ENCODE data around the gene PPP1R9B.

PPP1R9B gene

DNA sequence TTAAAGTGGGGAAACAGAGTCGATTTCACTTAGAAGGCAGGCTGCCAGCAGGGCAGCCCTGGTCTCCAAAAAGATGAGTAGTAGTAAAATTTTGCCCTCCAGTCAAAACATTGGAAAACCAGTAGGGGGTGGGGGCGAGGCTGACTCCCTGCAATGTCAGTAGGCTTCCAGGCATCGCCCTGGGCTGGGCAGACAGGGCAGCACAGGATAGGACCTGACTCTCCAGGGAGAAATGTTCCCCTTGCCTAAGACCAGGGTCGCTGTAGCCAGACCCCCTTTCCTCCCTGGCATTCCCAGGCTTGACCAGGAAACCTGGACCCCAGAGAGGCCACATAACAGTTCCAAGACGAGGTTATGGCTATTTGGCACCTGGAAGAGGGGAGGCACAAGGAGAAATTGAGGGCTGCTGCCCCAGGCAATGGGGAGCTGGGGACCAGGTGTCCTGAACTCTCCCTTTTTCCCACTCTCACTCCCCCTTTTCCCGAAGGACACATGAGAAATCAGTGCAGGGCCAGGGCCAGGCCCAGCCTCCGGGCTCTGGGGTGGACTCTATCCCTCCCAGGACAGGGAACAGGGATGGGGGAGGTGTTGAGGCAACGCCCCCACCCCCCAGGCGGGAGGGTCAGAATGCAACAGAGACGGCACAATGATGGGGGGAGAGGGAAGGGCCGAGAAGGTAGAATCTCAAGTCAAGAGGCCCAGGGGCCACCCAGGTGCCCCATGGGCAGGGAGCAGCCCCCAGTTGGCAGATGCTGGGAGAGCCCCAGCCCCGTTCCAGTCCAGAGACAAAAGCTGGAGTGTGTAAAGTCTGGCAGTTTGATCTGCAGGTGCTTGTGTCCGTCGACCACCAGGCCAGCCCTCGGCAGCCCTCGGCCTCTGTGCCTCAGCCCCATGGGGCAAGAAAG is 16.0 kb downstream of the PPP1R9B start:
- TF ChIP-seq, protein P1, sequence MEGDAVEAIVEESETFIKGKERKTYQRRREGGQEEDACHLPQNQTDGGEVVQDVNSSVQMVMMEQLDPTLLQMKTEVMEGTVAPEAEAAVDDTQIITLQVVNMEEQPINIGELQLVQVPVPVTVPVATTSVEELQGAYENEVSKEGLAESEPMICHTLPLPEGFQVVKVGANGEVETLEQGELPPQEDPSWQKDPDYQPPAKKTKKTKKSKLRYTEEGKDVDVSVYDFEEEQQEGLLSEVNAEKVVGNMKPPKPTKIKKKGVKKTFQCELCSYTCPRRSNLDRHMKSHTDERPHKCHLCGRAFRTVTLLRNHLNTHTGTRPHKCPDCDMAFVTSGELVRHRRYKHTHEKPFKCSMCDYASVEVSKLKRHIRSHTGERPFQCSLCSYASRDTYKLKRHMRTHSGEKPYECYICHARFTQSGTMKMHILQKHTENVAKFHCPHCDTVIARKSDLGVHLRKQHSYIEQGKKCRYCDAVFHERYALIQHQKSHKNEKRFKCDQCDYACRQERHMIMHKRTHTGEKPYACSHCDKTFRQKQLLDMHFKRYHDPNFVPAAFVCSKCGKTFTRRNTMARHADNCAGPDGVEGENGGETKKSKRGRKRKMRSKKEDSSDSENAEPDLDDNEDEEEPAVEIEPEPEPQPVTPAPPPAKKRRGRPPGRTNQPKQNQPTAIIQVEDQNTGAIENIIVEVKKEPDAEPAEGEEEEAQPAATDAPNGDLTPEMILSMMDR (IDR thresholded peaks at IDR 0.05; ENCODE audit: low read depth, low read length, missing control alignments) = no peak
- H3K4me3 ChIP-seq (replicated peaks; ENCODE audit: low read depth, low read length) = no peak overlapping the region
- DNase-seq (ENCODE audit: extremely low read depth, low read depth) = no peak

GRCh38 chr17:50133769-50134099 is 16.7 kb downstream of the PPP1R9B start:
- H3K4me3 ChIP-seq (replicated peaks; ENCODE audit: low read depth, low read length) = no peak overlapping the region
- DNase-seq (ENCODE audit: extremely low read depth, low read depth) = no peak
- TF ChIP-seq, protein P1 (IDR thresholded peaks at IDR 0.05; ENCODE audit: low read depth, low read length, missing control alignments) = no peak

DNA sequence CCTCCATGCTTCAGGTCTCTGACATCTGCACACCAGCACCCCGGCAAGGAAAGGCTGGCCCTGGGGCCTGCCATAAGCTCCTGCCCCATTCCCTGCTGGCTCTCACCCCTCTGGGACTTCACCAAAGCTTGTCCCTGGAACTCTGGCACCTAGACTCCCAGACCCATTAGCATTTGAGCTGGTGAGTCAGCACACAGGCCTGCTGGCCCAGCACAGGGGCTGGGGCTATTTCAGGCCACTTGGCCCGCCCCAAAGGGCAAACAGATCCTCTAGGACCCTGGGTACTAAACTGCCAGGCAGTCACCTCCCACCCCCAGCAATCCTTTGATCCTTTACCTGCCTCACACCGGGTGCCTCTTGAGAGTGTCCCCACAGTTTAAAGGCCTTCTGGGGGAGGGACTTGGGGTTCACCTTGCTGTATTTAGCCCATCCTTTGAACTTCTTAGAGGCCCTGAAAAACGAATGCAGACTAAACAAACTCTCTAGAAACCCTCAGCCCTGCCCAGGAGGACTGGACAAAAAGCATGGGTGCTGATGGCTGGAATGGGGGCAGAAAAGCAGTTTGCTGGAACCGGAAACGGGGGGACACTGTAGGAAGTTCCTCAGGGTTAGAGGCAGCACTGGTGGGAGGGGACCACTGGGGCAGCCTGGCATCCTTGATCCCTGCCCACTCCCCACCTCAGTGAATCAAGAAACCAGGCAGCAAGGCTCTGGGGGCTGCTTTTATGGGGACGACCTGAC is 17.3 kb downstream of the PPP1R9B start:
- DNase-seq (ENCODE audit: extremely low read depth, low read depth) = no peak
- H3K4me3 ChIP-seq (replicated peaks; ENCODE audit: low read depth, low read length) = no peak overlapping the region
- TF ChIP-seq, protein P1 (IDR thresholded peaks at IDR 0.05; ENCODE audit: low read depth, low read length, missing control alignments) = no peak

GRCh38 chr17:50132104-50132794 is 18.2 kb downstream of the PPP1R9B start:
- no peak overlapping the region for H3K4me3 ChIP-seq (replicated peaks; ENCODE audit: low read depth, low read length)
- TF ChIP-seq, protein P1 (IDR thresholded peaks at IDR 0.05; ENCODE audit: low read depth, low read length, missing control alignments) = no peak
- no peak for DNase-seq (ENCODE audit: extremely low read depth, low read depth)

GRCh38 chr17:50130559-50131305 is 19.7 kb downstream of the PPP1R9B start:
- DNase-seq (ENCODE audit: extremely low read depth, low read depth) = no peak
- no peak overlapping the region for H3K4me3 ChIP-seq (replicated peaks; ENCODE audit: low read depth, low read length)
- TF ChIP-seq, protein P1 (IDR thresholded peaks at IDR 0.05; ENCODE audit: low read depth, low read length, missing control alignments) = no peak
